Frontal cortex (tissue), 4 donors: ENCODE results near the gene SMAD6. TPM values are rescaled to one million over a fixed set of nuclear protein-coding genes. Genes with fewer than 3 reads are reported as not detected.
"Not testable (repeated sequence)": the region's sequence is repeated elsewhere in the genome, so short reads cannot be mapped to it uniquely, and the experiment has no call there.

Source experiments
- DNase-seq, 2 donors: peaks; one replicate each; pipeline ENCODE4 v3.0.0; 2012; ENCODE audit warnings: low spot score in 2 of 2
- FAIRE-seq: peaks from 2 replicates; lab custom pipeline; 2012; peaks lifted over from hg19 to GRCh38; lab: Jason Lieb, UNC
- total RNA-seq: library from RNA; depleted of rRNA; stranded (reverse); fragments of >200 nt; gene quantifications from one replicate; pipeline ENCODE4 v1.2.3, GENCODE V29; 2014
- donor health status: control.
- donor health status: control.
- donor health status: control.

SMAD6 gene
- total RNA-seq, 1 donor from 2014 or later: 2.4 TPM

- no peak for DNase-seq
These were observed 28.4 kb upstream of the SMAD6 start for GRCh38 chr15:66673410-66674322.

GRCh38 chr15:66674756-66675155 lies 27.3 kb upstream of the SMAD6 start:
- FAIRE-seq (no peak), DNase-seq (no peak)

More at GRCh38 chr15:66673410-66674322, 28.4 kb upstream of the SMAD6 start:
- FAIRE-seq: no peak

- FAIRE-seq (no peak), DNase-seq (no peak)
These were observed 26.6 kb upstream of the SMAD6 start for GRCh38 chr15:66675446-66675845.

GRCh38 chr15:66677336-66677735 lies 24.7 kb upstream of the SMAD6 start:
- FAIRE-seq (no peak), DNase-seq (no peak)

- DNase-seq (no peak), FAIRE-seq (no peak)
These were observed 22.9 kb upstream of the SMAD6 start for GRCh38 chr15:66679061-66679656.

GRCh38 chr15:66679657-66680108 lies 22.4 kb upstream of the SMAD6 start:
- DNase-seq (no peak), FAIRE-seq (no peak)

GRCh38 chr15:66680502-66680901 lies 21.5 kb upstream of the SMAD6 start:
- no peak for FAIRE-seq
- DNase-seq: no peak

- DNase-seq (no peak), FAIRE-seq (no peak)
These were observed 20.6 kb upstream of the SMAD6 start for GRCh38 chr15:66681395-66681794.

- no peak for DNase-seq
- FAIRE-seq: no peak
These were observed 19.8 kb upstream of the SMAD6 start for GRCh38 chr15:66682246-66682645.

- FAIRE-seq (no peak), DNase-seq (no peak)
These were observed 19.2 kb upstream of the SMAD6 start for GRCh38 chr15:66682865-66683264.

- DNase-seq: no peak
- no peak for FAIRE-seq
These were observed 17.8 kb upstream of the SMAD6 start for GRCh38 chr15:66684136-66684681.

- DNase-seq (no peak), FAIRE-seq (no peak)
These were observed 16.3 kb upstream of the SMAD6 start for GRCh38 chr15:66685638-66686150.

GRCh38 chr15:66690912-66691311 lies 11.1 kb upstream of the SMAD6 start:
- not testable (repeated sequence) for DNase-seq, FAIRE-seq

GRCh38 chr15:66691727-66692126 lies 10.3 kb upstream of the SMAD6 start:
- no peak for DNase-seq
- no peak for FAIRE-seq

- no peak for FAIRE-seq
- no peak for DNase-seq
These were observed 9.6 kb upstream of the SMAD6 start for GRCh38 chr15:66692391-66692790.

GRCh38 chr15:66692808-66693596 lies 9.0 kb upstream of the SMAD6 start:
- FAIRE-seq: no peak

GRCh38 chr15:66696770-66697169 lies 5.3 kb upstream of the SMAD6 start:
- DNase-seq: no peak
- no peak for FAIRE-seq

More at GRCh38 chr15:66692808-66693596, 9.0 kb upstream of the SMAD6 start:
- no peak for DNase-seq

- DNase-seq (peak in 1 of 2 donors; percentile 33), FAIRE-seq (no peak)
These were observed 3.6 kb upstream of the SMAD6 start for GRCh38 chr15:66698318-66698961.

- no peak for DNase-seq
- FAIRE-seq: no peak
These were observed 3.1 kb upstream of the SMAD6 start for GRCh38 chr15:66698971-66699370.
